Mesothelial cell of epicardium (in vitro differentiated cells): ENCODE measurements around the gene SUMO2. TPM values are rescaled to one million over a fixed set of nuclear protein-coding genes. Genes with fewer than 3 reads are reported as not detected.

Experiments
- DNase-seq, 2 experiments: peaks; one replicate each; pipeline ENCODE4 v3.0.0; 2021; ENCODE audit warnings: low spot score in 2 of 2; ENCODE audit not compliant: unreplicated experiment in 2 of 2
- H3K27ac Mint-ChIP-seq: 2 replicates; pipeline ENCODE4 v1.8.0; 2021; ENCODE audit warnings: mixed read lengths
- H3K27me3 Mint-ChIP-seq: 2 replicates; pipeline ENCODE4 v1.8.0; 2021; ENCODE audit warnings: low read depth, mixed read lengths
- H3K36me3 Mint-ChIP-seq: 2 replicates; pipeline ENCODE4 v1.8.0; 2021; ENCODE audit warnings: mixed read lengths
- H3K4me1 Mint-ChIP-seq: 2 replicates; pipeline ENCODE4 v1.8.0; 2021; ENCODE audit warnings: mixed read lengths
- H3K4me3 Mint-ChIP-seq: 2 replicates; pipeline ENCODE4 v1.8.0; 2021; ENCODE audit warnings: mild to moderate bottlenecking, moderate library complexity, mixed read lengths
- H3K9me3 Mint-ChIP-seq: 2 replicates; pipeline ENCODE4 v1.8.0; 2021; ENCODE audit warnings: mixed read lengths
- CTCF ChIP-seq: fragments of 200-600 bp; sonication (generic); IDR thresholded peaks from one replicate; pipeline ENCODE4 v1.5.0; 2021; ENCODE audit warnings: antibody characterized with exemption; ENCODE audit not compliant: unreplicated experiment
- total RNA-seq: library from RNA; stranded (reverse); gene quantifications from 3 replicates; pipeline ENCODE4 v1.2.1, GENCODE V29; 2021

The SUMO2 gene
- total RNA-seq, result 542 to 571 TPM (median 565 TPM) in 3 replicates

GRCh38 chr17:75182569-75183436, at the start of gene SUMO2:
TSS of gene SUMO2 (minus strand) at chr17:75182959. CDS start at chr17:75182834, 125 bp downstream.
- Mint-ChIP-seq H3K36me3 (no peaks in the 10 kb centered on the region), H3K27me3 (no peaks in the 10 kb centered on the region), H3K9me3 (peaks cover 5% of the 10 kb centered on the region), H3K4me3 (peak within 1 kb of the TSS; percentile 77), H3K27ac (peak within 1 kb of the TSS; percentile 96), H3K4me1 (peaks cover 24% of the 10 kb centered on the region)
- no peak for TF ChIP-seq CTCF
- peak; percentile 93 to 95 for DNase-seq

GRCh38 chr17:75231741-75232464, 49.1 kb upstream of the SUMO2 start:
- Mint-ChIP-seq H3K4me3 (no peak overlapping the region), H3K27ac (no peak overlapping the region), H3K36me3 (peaks cover 31% of the 10 kb centered on the region), H3K9me3 (no peaks in the 10 kb centered on the region), H3K27me3 (no peaks in the 10 kb centered on the region), H3K4me1 (no peaks in the 10 kb centered on the region)
- no peak for TF ChIP-seq CTCF
- no peak for DNase-seq

- no peak for DNase-seq
- Mint-ChIP-seq H3K4me3 (no peak overlapping the region), H3K9me3 (no peaks in the 10 kb centered on the region), H3K27ac (no peak overlapping the region), H3K4me1 (no peaks in the 10 kb centered on the region), H3K36me3 (peaks cover 30% of the 10 kb centered on the region), H3K27me3 (no peaks in the 10 kb centered on the region)
- TF ChIP-seq CTCF, result no peak
Measured at GRCh38 chr17:75231071-75231470, 48.3 kb upstream of the SUMO2 start.

- Mint-ChIP-seq H3K4me1 (no peaks in the 10 kb centered on the region), H3K4me3 (no peak overlapping the region), H3K27me3 (no peaks in the 10 kb centered on the region), H3K27ac (no peak overlapping the region), H3K36me3 (peaks cover 31% of the 10 kb centered on the region), H3K9me3 (no peaks in the 10 kb centered on the region)
- TF ChIP-seq CTCF, result no peak
- no peak for DNase-seq
Measured at GRCh38 chr17:75228847-75229246, 46.1 kb upstream of the SUMO2 start.

GRCh38 chr17:75228305-75228704, 45.5 kb upstream of the SUMO2 start:
- no peaks in the 10 kb centered on the region for H3K9me3 Mint-ChIP-seq
- H3K27ac Mint-ChIP-seq, result no peak overlapping the region
- DNase-seq, result no peak
- no peaks in the 10 kb centered on the region for H3K4me1 Mint-ChIP-seq
- no peak overlapping the region for H3K4me3 Mint-ChIP-seq
- H3K27me3 Mint-ChIP-seq, result no peaks in the 10 kb centered on the region
- no peak for TF ChIP-seq CTCF
- peaks cover 31% of the 10 kb centered on the region for H3K36me3 Mint-ChIP-seq
